ENCODE results near the gene AOC3.
"Not testable (repeated sequence)": the region's sequence is repeated elsewhere in the genome, so short reads cannot be mapped to it uniquely, and the experiment has no call there.

- not testable (repeated sequence) for TF ChIP-seq POLR2AphosphoS5, CTCF, EP300, POLR2A (IDR thresholded peaks at IDR 0.05)
Measured at GRCh38 chr17:42856516-42856915, 5.5 kb downstream of the AOC3 start.

Data from gastroesophageal sphincter (tissue), 3 donors.